Frontal cortex (tissue), 4 donors: ENCODE measurements around the gene MANEA. TPM values are rescaled to one million over a fixed set of nuclear protein-coding genes. Genes with fewer than 3 reads are reported as not detected.
"Not testable (repeated sequence)": the region's sequence is repeated elsewhere in the genome, so short reads cannot be mapped to it uniquely, and the experiment has no call there.

Source experiments
- DNase-seq, 2 donors: peaks; one replicate each; pipeline ENCODE4 v3.0.0; 2012; ENCODE audit warnings: low spot score in 2 of 2
- FAIRE-seq: peaks from 2 replicates; lab custom pipeline; 2012; peaks lifted over from hg19 to GRCh38; lab: Jason Lieb, UNC
- total RNA-seq: library from RNA; depleted of rRNA; stranded (reverse); fragments of >200 nt; gene quantifications from one replicate; pipeline ENCODE4 v1.2.3, GENCODE V29; 2014
- donor health status: control.
- donor health status: control.
- donor health status: control.

MANEA gene, protein sequence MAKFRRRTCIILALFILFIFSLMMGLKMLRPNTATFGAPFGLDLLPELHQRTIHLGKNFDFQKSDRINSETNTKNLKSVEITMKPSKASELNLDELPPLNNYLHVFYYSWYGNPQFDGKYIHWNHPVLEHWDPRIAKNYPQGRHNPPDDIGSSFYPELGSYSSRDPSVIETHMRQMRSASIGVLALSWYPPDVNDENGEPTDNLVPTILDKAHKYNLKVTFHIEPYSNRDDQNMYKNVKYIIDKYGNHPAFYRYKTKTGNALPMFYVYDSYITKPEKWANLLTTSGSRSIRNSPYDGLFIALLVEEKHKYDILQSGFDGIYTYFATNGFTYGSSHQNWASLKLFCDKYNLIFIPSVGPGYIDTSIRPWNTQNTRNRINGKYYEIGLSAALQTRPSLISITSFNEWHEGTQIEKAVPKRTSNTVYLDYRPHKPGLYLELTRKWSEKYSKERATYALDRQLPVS
- total RNA-seq: 16.7 TPM

- DNase-seq (peak; percentile 74 to 79), FAIRE-seq (no peak)
Observed at GRCh38 chr6:95577304-95578105, at the start of gene MANEA. Gene MANEA, plus strand, starts transcription at chr6:95577535. Its CDS starts 8,905 bp downstream, at chr6:95586440.

- FAIRE-seq (no peak), DNase-seq (no peak)
Observed at GRCh38 chr6:95529762-95530161, 47.6 kb upstream of the MANEA start.

- FAIRE-seq (no peak), DNase-seq (no peak)
Observed at GRCh38 chr6:95530176-95530819, 47.0 kb upstream of the MANEA start.

DNA sequence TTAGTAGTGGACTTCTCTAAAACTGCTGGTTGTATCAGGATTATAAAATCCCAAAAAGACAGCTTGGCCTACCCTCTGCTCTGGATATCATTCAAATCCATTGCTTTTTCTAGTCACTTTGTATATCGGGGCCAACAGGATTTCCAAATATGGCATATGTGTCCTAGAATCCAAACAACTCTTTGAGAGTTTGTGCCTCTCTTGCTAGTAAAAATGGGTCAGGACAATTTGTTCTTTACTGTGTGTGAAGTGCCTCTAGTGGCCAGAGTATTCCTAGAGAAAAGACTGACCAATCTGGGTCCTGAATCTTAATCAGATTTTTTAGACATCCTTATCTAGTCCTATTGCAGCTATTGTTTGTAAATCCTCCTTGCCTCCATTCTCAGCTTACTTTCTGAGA is 33.5 kb upstream of the MANEA start:
- DNase-seq: no peak
- no peak for FAIRE-seq

GRCh38 chr6:95544517-95545225 is 32.7 kb upstream of the MANEA start:
- no peak for DNase-seq
- FAIRE-seq: no peak

- no peak for DNase-seq
- no peak for FAIRE-seq
Observed at GRCh38 chr6:95545226-95545625, 32.1 kb upstream of the MANEA start.

DNA sequence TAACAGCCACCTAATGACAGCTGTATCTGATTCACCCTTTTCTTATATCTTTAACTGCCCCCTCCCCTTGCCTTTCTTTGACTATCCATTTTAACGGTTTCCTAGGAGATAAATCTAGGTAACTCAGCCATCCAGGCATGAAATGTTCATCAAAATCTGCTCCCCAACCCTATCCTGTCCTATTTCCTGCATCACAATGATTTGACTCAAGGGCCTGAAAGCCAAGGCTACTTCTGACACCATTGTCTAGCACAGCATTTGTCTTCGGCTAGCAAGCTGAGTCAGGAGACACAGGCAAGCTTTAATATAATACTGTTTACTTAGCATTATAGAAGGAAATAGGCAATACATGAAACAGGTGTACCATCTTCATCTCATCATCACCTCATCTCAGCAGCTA is 31.6 kb upstream of the MANEA start:
- FAIRE-seq: no peak
- no peak for DNase-seq

DNA sequence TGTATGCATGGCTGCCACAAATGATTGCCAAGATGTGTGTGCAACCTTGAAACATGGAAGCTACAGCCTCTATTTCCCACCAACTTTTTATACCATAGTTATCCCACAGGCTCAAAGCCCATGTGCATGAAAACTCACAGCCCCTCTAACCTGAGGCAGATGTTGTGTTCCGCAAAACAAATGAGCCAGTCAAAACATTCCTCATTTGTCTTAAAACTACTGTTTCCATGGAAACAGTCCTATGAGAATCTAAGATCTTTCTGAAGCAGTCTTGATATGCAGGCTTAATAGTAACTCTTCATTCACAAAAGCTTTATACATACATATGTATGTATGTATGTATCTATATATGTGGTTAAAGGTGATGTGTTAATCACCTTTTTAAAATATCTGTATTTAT is 31.2 kb upstream of the MANEA start:
- no peak for DNase-seq
- FAIRE-seq: no peak

DNA sequence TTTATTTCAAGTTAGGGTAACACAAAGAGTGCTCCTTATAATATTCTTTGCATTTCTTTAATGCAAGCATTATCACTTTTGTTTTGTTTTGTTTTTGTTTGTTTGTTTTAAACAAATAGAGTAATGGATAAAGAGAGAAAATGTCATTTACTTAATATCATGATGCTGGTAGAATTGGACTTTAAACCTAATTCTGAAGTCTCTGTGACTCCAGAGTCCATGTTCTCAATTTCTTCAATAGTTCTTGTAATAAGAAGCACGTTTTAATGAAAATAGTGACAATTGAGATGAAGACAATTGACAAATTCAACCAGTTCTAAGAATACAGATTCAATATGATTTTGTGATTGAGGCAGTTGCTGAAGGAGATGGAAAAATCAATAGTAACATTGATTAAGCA is 30.3 kb upstream of the MANEA start:
- FAIRE-seq: no peak
- DNase-seq: no peak

- DNase-seq (no peak), FAIRE-seq (no peak)
Observed at GRCh38 chr6:95548188-95548786, 29.0 kb upstream of the MANEA start.

DNA sequence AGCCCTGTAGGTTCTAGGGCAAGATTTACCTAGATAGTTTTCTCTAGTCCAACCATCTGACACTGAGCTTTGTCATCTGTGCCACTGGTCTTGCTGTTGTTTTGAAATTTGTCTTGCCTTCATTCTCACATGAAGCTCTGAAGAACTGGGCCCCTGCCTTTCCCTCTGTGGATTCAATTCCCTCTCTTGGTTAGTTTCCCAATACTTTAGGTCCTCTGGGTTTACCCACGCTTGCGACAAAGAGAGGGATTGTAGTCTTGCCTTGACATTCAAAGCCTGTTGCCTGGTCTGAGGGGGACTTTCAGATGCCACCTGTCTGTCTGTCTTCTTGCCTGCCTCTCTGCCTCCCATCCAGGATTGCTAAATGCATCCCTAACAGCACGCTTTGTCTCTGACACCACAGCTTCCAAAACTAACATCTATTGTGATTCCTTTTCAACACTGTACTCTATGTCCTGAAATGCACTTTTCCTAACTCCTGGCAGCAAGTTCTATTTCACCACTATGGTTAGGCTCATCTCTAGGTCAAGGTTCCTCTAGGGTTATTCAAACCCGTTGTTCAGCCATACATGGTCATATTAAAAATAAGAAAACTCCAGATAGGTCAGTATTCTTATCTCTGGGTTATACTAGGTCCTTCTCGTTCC is 25.5 kb upstream of the MANEA start:
- DNase-seq (no peak), FAIRE-seq (no peak)

DNA sequence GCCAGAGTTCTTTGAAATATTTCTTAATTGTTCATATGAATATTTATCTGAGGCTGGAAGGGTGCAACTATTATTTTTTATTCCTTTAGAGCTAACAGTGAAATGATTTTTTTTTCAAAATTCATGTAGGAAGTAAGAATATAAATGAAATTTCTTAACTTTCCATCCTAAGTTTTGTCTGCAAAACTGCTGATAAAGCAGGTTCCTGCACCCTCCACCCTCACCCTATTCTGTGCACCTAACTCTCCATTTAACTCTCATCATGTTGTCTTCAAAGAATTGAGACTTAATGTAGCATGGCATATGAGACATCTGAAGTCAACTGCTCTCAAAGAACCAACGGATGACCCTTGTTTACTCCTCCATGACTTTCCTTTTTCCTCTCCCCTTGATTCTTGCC is 23.5 kb upstream of the MANEA start:
- no peak for DNase-seq
- no peak for FAIRE-seq

GRCh38 chr6:95560956-95561355 is 16.4 kb upstream of the MANEA start:
- not testable (repeated sequence) for DNase-seq, FAIRE-seq

- DNase-seq (no peak), FAIRE-seq (no peak)
Observed at GRCh38 chr6:95569560-95569959, 7.8 kb upstream of the MANEA start.

GRCh38 chr6:95572098-95572497 is 5.2 kb upstream of the MANEA start:
- no peak for FAIRE-seq
- DNase-seq: no peak

- FAIRE-seq (no peak), DNase-seq (no peak)
Observed at GRCh38 chr6:95574811-95575210, 2.5 kb upstream of the MANEA start.

DNA sequence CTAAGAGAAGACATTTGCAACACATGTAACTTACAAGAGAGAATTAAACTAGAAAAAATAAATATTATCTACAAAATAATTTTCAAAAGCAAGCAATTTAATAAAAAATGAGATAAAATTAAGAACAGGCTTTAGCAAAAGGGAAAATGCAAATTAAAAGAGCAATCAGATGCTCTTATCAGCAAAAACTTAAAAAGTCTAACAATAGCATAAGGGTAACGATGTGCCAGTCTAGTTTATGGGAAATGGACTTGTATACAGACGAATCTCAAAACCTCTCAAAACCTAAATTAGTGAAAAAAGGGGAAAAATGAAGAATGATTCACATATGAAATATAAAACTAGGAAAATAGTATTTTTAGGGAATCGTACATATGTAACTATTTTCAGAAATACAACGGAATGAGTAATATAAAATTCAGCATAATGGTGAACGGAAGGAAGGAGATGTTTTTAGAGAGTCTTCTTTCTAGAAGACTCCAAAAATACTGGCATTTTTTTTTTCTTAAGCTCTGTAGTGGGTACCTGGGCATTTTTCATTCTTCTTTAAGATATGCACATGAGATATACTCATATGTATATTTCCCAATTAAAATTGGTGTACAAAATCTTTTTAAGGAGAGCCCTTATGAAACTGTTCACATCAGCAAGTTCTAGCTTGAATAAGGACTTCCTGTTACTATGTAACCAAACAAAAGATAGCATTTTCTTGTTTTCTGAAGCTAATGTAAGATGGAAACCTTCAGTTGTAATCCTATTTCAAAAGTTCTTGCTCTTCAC is 927 bp upstream of the MANEA start:
- FAIRE-seq (no peak), DNase-seq (peak in 1 of 2 donors; percentile 15)

GRCh38 chr6:95576998-95577303 is 384 bp upstream of the MANEA start:
- FAIRE-seq (no peak), DNase-seq (no peak)

GRCh38 chr6:95578106-95578410 is 723 bp downstream of the MANEA start:
- peak; percentile 14 to 17 for DNase-seq
- no peak for FAIRE-seq
